Mesenchymal stem cell (in vitro differentiated cells and primary cell): Measurements from ENCODE around the gene MRPL49.
A peak's percentile ranks its signal among the peaks of the same experiment; 100 is the strongest.
"Not testable (repeated sequence)": the region's sequence is repeated elsewhere in the genome, so short reads cannot be mapped to it uniquely, and the experiment has no call there.

ENCODE experiments used
- DNase-seq: peaks from one replicate; pipeline ENCODE4 v3.0.0-alpha.2; 2013
- H2AFZ ChIP-seq: one replicate; pipeline ENCODE4 v1.6.1; 2013; ENCODE audit warnings: low read depth, mild to moderate bottlenecking, control low read depth, inconsistent platforms, low read length, moderate library complexity
- H2AK5ac ChIP-seq: 2 replicates; pipeline ENCODE4 v1.6.1; 2013; ENCODE audit warnings: low read length, moderate library complexity, mild to moderate bottlenecking, inconsistent platforms; ENCODE audit not compliant: severe bottlenecking
- H2BK120ac ChIP-seq: one replicate; pipeline ENCODE4 v1.6.1; 2013; ENCODE audit warnings: low read depth, mild to moderate bottlenecking, inconsistent platforms, low read length, moderate library complexity
- H2BK12ac ChIP-seq, 2 experiments: one replicate each; pipeline ENCODE4 v1.6.1; 2013; ENCODE audit warnings: inconsistent platforms in 2 of 2, low read length in 2 of 2, mild to moderate bottlenecking in 2 of 2, moderate library complexity in 2 of 2, control low read depth in 1 of 2
- H2BK15ac ChIP-seq: one replicate; pipeline ENCODE4 v1.6.1; 2013; ENCODE audit warnings: mild to moderate bottlenecking, low read depth, inconsistent platforms; ENCODE audit not compliant: poor library complexity, severe bottlenecking
- H2BK5ac ChIP-seq: 2 replicates; pipeline ENCODE4 v1.6.1; 2013; ENCODE audit warnings: low read depth, mild to moderate bottlenecking, low read length, control low read depth, inconsistent platforms; ENCODE audit not compliant: poor library complexity, severe bottlenecking
- H3K14ac ChIP-seq, 2 experiments: one replicate each; pipeline ENCODE4 v1.6.1; 2013; ENCODE audit warnings: inconsistent platforms in 2 of 2, low read length in 2 of 2, control low read depth in 1 of 2, mild to moderate bottlenecking in 1 of 2, moderate library complexity in 1 of 2
- H3K18ac ChIP-seq, 2 experiments: one replicate each; pipeline ENCODE4 v1.6.1; 2013; ENCODE audit warnings: inconsistent platforms in 2 of 2, low read length in 2 of 2, control low read depth in 1 of 2, low read depth in 1 of 2, mild to moderate bottlenecking in 1 of 2
- H3K23ac ChIP-seq, 2 experiments: one replicate each; pipeline ENCODE4 v1.6.1; 2013; ENCODE audit warnings: inconsistent platforms in 2 of 2, low read length in 2 of 2, mild to moderate bottlenecking in 2 of 2, moderate library complexity in 2 of 2, control low read depth in 1 of 2
- H3K27ac ChIP-seq: 2 replicates; pipeline ENCODE4 v1.5.1; 2013; ENCODE audit warnings: mild to moderate bottlenecking, moderate library complexity, low read length, control low read depth, inconsistent platforms; ENCODE audit not compliant: poor library complexity, severe bottlenecking
- H3K27me3 ChIP-seq, 2 experiments: 2 replicates each; pipeline versions ENCODE4 v1.6.1 to v1.7.0; 2013; ENCODE audit warnings: low read length in 2 of 2, mild to moderate bottlenecking in 2 of 2, moderate library complexity in 2 of 2, control low read depth in 1 of 2, inconsistent platforms in 1 of 2; ENCODE audit not compliant: control insufficient read depth in 1 of 2, insufficient read depth in 1 of 2
- H3K36me3 ChIP-seq, 2 experiments: 2 replicates each; pipeline versions ENCODE4 v1.6.1 to v1.7.0; 2013; ENCODE audit warnings: low read length in 2 of 2, control low read depth in 1 of 2, inconsistent platforms in 1 of 2, low read depth in 1 of 2, mild to moderate bottlenecking in 1 of 2; ENCODE audit not compliant: insufficient read depth in 2 of 2, control insufficient read depth in 1 of 2
- H3K4ac ChIP-seq, 2 experiments: one replicate each; pipeline ENCODE4 v1.6.1; 2013; ENCODE audit warnings: inconsistent platforms in 2 of 2, low read length in 2 of 2, mild to moderate bottlenecking in 2 of 2, moderate library complexity in 2 of 2, control low read depth in 1 of 2, low read depth in 1 of 2
- H3K4me1 ChIP-seq: 2 replicates; pipeline ENCODE4 v1.6.1; 2013; ENCODE audit warnings: low read depth, low read length, control low read depth; ENCODE audit not compliant: control insufficient read depth, insufficient read depth
- H3K4me2 ChIP-seq: 2 replicates; pipeline ENCODE4 v1.6.1; 2013; ENCODE audit warnings: low read length, mild to moderate bottlenecking, inconsistent platforms; ENCODE audit not compliant: poor library complexity, severe bottlenecking
- H3K4me3 ChIP-seq, 2 experiments: 2 replicates each; pipeline versions ENCODE4 v1.5.1 to v1.7.0; 2013; ENCODE audit warnings: low read length in 2 of 2, mild to moderate bottlenecking in 2 of 2, control low read depth in 1 of 2, low read depth in 1 of 2; ENCODE audit not compliant: insufficient read depth in 1 of 2
- H3K79me1 ChIP-seq: replicated peaks from 2 replicates; pipeline ENCODE4 v1.6.1; 2013; ENCODE audit warnings: mild to moderate bottlenecking, control low read depth, low read length, inconsistent platforms; ENCODE audit not compliant: poor library complexity, severe bottlenecking
- H3K9ac ChIP-seq: 2 replicates; pipeline ENCODE4 v1.7.0; 2013; ENCODE audit warnings: mild to moderate bottlenecking, low read length, moderate library complexity
- H3K9me3 ChIP-seq: 2 replicates; pipeline ENCODE4 v1.7.0; 2013; ENCODE audit warnings: mild to moderate bottlenecking, low read length; ENCODE audit not compliant: control insufficient read depth
- H4K8ac ChIP-seq: one replicate; pipeline ENCODE4 v1.6.1; 2013; ENCODE audit warnings: inconsistent platforms, mild to moderate bottlenecking, low read length, moderate library complexity
- H4K91ac ChIP-seq: one replicate; pipeline ENCODE4 v1.6.1; 2013; ENCODE audit warnings: mild to moderate bottlenecking, low read length, inconsistent platforms
- WGBS: methylation state at CpG from one replicate; pipeline ENCODE4 v1.1.7; 2013; ENCODE audit warnings: mixed read lengths; 5-methylcytosine and 5-hydroxymethylcytosine counted together

The MRPL49 gene

DNA sequence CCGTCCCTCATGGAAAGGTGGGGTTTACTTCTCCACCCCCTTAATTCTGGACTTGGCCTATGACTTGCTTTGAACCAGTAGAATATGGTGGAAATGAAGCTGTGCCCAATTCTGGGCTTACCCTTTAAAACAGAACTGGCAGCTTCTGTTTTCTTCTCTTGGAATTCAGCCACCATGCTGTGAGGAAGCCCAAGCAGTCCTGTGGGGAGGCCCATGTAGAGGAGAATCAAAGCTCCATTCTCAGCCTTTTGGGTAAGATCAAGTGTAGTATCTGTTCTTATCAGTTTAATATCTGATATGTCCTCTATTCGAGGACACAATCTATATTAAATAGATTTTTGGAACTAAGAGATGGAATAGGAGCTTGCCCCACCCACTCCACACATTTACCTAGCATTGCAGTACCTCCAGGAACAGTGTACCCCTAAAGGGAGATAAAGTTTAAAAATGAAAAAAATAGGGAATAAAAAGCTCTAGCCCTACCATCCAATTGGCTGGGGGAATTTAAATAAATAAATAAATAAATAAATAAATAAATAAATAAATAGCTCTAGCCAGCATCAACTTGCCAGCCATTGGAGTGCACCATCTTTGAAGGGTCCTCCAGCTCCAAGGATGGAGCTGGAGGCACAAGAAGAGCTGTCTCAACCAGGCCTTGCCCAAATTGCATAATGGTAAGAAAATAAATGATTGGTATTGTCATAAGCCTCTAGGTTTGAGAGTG is 25.4 kb downstream of the MRPL49 start:
- WGBS, result no CpG with 5 or more reads among the region's 2 CpGs
- Histone ChIP-seq H3K23ac (no peak overlapping the region), H2BK15ac (no peak overlapping the region), H2AK5ac (no peak overlapping the region), H3K27ac (no peak overlapping the region), H2BK12ac (no peak overlapping the region), H3K4me1 (peaks cover 9% of the 10 kb centered on the region), H3K36me3 (no peaks in the 10 kb centered on the region), H3K4me2 (no peak overlapping the region), H3K27me3 (peaks cover 0 to 4% of the 10 kb centered on the region in 2 experiments), H4K91ac (no peak overlapping the region), H2AFZ (no peak overlapping the region), H3K9ac (no peak overlapping the region), H3K4me3 (no peak overlapping the region), H2BK120ac (no peak overlapping the region), H3K14ac (no peak overlapping the region), H3K9me3 (peaks cover 5% of the 10 kb centered on the region), H3K4ac (no peak overlapping the region), H4K8ac (no peak overlapping the region), H2BK5ac (no peak overlapping the region), H3K18ac (no peak overlapping the region), H3K79me1 (no peaks in the 10 kb centered on the region)
- DNase-seq, result no peak

DNA sequence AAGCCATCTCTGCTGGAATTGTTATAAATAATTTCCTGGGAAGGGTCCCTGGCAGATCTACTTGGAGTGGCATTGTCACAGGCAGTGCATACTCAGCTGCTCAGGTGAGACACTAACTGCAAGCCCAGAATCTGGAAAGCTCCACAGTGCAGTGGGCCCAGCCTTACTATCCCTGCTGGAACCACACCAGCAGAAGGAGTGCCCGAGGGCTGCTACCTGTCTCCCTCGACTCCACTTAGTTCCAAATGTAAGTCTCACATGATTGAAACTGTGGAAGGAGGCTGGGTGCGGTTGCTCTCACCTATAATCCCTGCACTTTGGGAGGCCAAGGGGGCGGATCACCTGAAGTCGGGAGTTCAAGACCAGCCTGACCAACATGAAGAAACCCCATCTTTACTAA is 26.5 kb downstream of the MRPL49 start:
- Histone ChIP-seq H3K79me1 (no peaks in the 10 kb centered on the region), H2BK5ac (no peak overlapping the region), H2AFZ (no peak overlapping the region), H3K4me3 (no peak overlapping the region), H3K9me3 (peaks cover 5% of the 10 kb centered on the region), H4K91ac (no peak overlapping the region), H2BK15ac (no peak overlapping the region), H3K9ac (no peak overlapping the region), H3K4me2 (no peak overlapping the region), H3K4ac (no peak overlapping the region), H3K36me3 (no peaks in the 10 kb centered on the region), H2BK12ac (no peak overlapping the region), H2AK5ac (no peak overlapping the region), H3K18ac (no peak overlapping the region), H3K14ac (no peak overlapping the region), H3K27me3 (peaks cover 0 to 4% of the 10 kb centered on the region in 2 experiments), H3K27ac (no peak overlapping the region), H3K4me1 (peaks cover 9% of the 10 kb centered on the region), H2BK120ac (no peak overlapping the region), H3K23ac (no peak overlapping the region), H4K8ac (no peak overlapping the region)
- 90% methylated on average over 5 of the region's 5 CpGs for WGBS
- no peak for DNase-seq

DNA sequence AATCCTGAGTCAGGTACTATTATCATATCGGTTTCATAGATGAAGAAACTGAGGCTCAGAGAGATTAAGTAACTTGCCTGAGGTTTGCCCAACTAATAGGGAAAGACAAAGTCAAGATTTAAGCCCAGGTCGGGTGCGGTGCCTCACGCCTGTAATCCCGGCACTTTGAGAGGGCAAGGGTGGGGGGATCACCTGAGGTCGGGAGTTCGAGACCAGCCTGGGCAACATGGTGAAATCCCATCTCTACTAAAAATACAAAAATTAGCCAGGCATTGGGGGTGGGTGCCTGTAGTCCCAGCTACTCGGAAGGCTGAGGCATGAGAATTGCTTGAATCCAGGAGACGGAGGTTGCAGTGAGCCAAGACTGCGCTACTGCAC is 28.0 kb downstream of the MRPL49 start:
- not testable (repeated sequence) for H3K4me1 ChIP-seq, H2AFZ ChIP-seq, DNase-seq, H3K4me2 ChIP-seq, H4K8ac ChIP-seq, H3K18ac ChIP-seq, H2BK15ac ChIP-seq, H3K79me1 ChIP-seq, H2AK5ac ChIP-seq, H2BK120ac ChIP-seq, H3K4ac ChIP-seq, H3K27ac ChIP-seq, H3K36me3 ChIP-seq, H3K14ac ChIP-seq, H3K9me3 ChIP-seq, H2BK5ac ChIP-seq, H4K91ac ChIP-seq, H3K23ac ChIP-seq, H2BK12ac ChIP-seq, H3K27me3 ChIP-seq
- H3K4me3 ChIP-seq, result peak overlapping the region in 1 of 2 experiments; percentile 56
- H3K9ac ChIP-seq, result peak overlapping the region; percentile 69
- WGBS, result 95% methylated on average over 10 of the region's 10 CpGs

DNA sequence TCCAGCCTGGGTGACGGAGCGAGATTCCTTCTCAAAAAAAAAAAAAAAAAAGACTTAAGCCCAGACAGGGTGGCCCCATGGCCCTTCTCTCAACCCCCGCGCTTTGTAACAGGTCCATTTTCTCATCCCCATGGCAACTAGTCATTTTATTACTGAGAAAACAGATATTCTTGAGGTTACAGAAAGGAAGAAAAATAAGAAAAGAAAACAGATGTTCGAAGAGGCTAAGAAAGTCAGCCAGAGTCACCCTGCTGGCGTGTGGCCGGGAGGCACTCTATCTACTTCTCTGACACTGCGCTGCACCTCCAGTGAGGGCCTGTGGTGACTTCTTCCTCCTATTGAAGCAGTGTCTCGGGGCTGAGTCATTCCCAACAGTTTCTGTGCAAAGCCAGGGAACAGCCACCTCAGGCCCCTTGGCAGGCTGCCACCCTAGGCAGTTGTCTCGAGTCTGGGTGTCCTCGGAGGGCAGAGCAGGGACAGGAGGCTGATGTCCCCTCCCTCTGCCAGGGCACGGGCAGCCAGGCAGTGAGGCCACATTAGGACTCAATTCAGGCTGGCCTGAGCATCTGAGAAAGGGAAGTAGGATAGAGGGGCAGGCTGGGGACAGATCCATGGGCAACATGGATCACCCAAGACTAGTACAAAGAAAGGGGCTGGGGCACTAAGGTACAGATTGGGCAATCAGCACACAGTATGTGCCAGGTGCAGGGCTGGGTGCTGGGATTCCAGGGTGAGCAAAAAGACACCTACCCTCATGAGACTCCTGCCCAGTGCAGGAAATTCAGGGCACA is 28.6 kb downstream of the MRPL49 start:
- WGBS, result 42% methylated on average over 10 of the region's 12 CpGs
- H3K18ac ChIP-seq, result peak overlapping the region in 1 of 2 experiments; percentile 86
- H2BK15ac ChIP-seq, result no peak overlapping the region
- H3K4me3 ChIP-seq, result peak overlapping the region in 1 of 2 experiments; percentile 56
- H3K23ac ChIP-seq, result no peak overlapping the region
- peak overlapping the region in 1 of 2 experiments; percentile 87 for H2BK12ac ChIP-seq
- peak overlapping the region; percentile 69 for H3K9ac ChIP-seq
- H2BK120ac ChIP-seq, result no peak overlapping the region
- peak overlapping the region in 1 of 2 experiments; percentile 40 for H3K4ac ChIP-seq
- H3K27ac ChIP-seq, result peak overlapping the region; percentile 6
- peak; percentile 93 for DNase-seq
- peak overlapping the region; percentile 54 for H2AFZ ChIP-seq
- H3K4me1 ChIP-seq, result peaks cover 9% of the 10 kb centered on the region
- H4K8ac ChIP-seq, result peak overlapping the region; percentile 35
- peak overlapping the region; percentile 24 for H3K4me2 ChIP-seq
- no peak overlapping the region for H2BK5ac ChIP-seq
- peak overlapping the region; percentile 36 for H4K91ac ChIP-seq
- H3K14ac ChIP-seq, result peak overlapping the region in 1 of 2 experiments; percentile 35
- no peaks in the 10 kb centered on the region for H3K36me3 ChIP-seq
- no peaks in the 10 kb centered on the region for H3K79me1 ChIP-seq
- peaks cover 0 to under 1% of the 10 kb centered on the region in 2 experiments for H3K27me3 ChIP-seq
- H3K9me3 ChIP-seq, result peaks cover 5% of the 10 kb centered on the region
- H2AK5ac ChIP-seq, result no peak overlapping the region
